Stimulated activated CD4-positive, alpha-beta T cell treated with anti-CD3 and anti-CD28 coated beads, Interleukin-12 subunit alpha, Interleukin-12 subunit beta, amount 100 ng/mL, for 4 hours (primary cell): Measurements from ENCODE around the gene CNTLN.
"Not testable (repeated sequence)": the region's sequence is repeated elsewhere in the genome, so short reads cannot be mapped to it uniquely, and the experiment has no call there.

Experiments
- DNase-seq: peaks from one replicate; pipeline ENCODE4 v3.0.0-alpha.2; 2020

The CNTLN gene

DNA sequence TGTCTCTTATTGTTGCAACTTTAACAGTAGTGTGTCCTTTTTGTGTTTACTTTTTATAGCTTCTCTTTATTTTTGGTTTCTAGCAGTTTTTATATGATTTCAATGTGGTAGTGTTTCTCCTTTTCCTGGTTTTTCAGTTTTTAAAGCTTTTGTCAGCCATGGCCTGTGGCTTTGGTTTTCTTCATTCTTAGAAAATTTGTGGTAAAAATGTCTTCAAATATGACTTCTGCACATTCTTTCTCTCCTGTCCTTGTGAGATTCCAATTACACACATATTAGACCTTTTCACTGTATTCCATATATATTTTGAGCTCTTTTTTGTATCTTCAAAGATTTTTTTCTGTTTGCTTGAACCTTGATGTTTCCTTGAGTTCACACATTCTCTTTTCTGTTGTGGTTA is 180.5 kb downstream of the CNTLN start:
- DNase-seq, result no peak

DNA sequence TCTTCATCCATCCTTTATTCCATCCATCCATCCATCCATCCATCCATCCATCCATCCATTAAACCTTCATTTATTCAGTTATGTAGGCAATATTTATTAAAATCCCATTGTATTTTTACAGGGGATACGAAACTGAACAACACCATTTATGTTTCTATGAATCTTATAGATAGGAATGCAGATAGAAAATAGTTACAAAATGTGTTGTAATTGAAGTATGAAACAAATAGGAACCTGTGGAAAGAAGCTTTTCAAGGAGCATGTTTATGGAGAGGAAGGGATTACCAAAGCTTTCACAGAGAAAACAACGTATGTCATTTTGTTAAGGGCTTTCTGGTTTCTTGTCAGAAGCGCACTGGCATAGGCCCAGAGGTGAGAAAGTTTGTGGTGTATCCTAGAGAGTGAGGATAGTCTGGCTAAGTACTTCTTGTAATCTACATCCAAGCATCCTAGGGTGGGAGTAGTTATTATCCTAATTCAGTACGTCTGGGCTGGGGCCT is 184.0 kb downstream of the CNTLN start:
- DNase-seq, result no peak

DNA sequence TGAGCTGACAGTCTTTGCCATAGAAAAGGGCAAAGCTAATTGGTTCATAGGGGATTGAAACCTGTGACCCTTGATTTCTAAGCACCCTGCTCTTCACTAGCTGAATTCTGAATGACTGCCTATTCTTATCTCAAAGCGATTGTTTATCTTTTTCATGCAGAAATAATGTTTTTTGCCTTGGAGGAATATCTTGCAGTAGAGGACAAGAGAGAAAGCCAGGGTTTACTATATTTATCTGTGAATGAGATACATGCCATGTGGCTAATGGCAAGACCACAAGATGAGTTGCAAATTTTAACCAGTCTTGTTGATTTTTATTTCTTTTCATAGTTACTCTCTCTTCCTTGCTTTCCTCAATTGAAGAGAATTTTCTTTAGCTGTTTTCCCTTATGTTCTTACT is 185.0 kb downstream of the CNTLN start:
- no peak for DNase-seq

- DNase-seq, result no peak
Observed at GRCh38 chr9:17322882-17323864, 188.3 kb downstream of the CNTLN start.

- DNase-seq, result no peak
Observed at GRCh38 chr9:17328331-17328730, 193.5 kb downstream of the CNTLN start.

DNA sequence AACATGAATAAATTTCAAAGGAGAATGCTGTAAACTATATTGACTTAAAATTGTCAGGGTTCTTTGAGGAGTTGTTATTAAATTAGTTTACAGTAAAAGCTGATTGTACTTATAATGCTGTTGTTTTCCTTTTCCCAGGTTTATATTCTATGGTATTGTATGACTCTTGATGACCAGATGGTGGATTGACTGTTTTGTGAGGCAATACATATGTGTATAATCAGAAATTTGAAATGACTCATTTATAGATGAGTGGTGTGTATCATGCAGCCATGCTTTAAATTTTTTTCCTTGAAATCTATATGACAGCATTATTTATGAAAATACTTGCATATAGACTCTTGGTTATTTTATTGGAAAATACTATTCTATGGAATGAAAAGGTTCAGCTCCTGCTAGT is 195.3 kb downstream of the CNTLN start:
- DNase-seq, result no peak

GRCh38 chr9:17332115-17332514 is 197.3 kb downstream of the CNTLN start:
- no peak for DNase-seq

GRCh38 chr9:17339156-17339555 is 204.3 kb downstream of the CNTLN start:
- no peak for DNase-seq

DNA sequence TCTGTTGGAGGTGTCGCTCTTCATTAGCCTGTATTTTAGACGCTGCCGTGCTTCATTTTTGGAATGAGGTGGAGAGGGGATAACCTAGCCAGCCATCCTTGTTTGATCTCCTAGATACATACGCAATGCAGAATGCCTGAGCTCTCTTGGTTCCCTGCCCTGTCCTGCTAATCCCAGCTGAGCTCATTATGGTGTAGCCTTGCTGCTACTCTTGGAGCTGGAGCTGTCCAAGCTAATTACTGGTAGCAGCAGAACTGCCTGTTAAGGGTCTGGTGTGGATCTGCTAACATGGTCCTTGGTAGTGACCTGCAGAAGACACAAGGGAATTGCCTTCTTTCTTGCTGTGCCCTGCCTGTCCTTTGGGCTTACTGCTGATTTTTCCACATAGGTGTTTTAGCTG is 207.9 kb downstream of the CNTLN start:
- DNase-seq, result no peak

GRCh38 chr9:17349831-17350230 is 215.0 kb downstream of the CNTLN start:
- DNase-seq, result no peak

GRCh38 chr9:17354006-17354405 is 219.2 kb downstream of the CNTLN start:
- not testable (repeated sequence) for DNase-seq

DNA sequence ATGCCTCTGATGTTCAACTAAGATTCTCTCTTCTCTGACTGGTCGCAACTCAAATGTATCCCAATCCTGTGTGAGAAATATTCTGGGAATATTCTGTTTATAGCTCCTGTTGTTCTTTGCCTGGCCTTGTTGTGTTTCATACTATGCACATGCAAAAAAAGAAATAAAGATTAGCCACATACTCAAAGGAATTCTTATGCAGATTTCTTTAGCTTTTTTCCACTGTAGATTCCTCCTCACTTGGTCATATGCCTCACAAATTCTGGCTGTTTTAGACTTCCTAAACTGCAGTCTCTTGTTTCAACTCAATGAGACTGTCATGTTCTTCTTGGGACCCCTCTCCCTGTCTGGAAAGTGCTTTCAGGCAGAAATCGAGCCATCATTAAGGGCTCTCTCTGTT is 226.5 kb downstream of the CNTLN start:
- no peak for DNase-seq

DNA sequence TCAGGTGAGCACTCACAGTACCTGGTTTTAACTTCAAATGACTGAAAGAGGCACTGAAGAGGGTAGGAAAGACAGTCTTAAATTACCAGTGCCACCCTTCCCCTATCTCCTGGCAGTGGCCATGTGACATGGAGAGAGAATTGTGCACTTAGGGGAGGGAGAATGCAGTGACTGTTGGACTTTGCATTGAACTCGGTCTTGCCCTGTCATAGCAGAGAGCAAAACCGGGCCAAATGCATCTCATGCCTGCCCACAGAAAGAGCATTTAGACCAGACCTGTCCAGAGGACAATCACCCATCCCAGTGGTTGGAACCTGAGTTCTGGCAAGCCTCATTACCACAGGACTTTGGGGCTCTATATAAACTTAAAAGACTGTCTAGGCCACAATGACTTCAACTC is 232.2 kb downstream of the CNTLN start:
- DNase-seq, result no peak

DNA sequence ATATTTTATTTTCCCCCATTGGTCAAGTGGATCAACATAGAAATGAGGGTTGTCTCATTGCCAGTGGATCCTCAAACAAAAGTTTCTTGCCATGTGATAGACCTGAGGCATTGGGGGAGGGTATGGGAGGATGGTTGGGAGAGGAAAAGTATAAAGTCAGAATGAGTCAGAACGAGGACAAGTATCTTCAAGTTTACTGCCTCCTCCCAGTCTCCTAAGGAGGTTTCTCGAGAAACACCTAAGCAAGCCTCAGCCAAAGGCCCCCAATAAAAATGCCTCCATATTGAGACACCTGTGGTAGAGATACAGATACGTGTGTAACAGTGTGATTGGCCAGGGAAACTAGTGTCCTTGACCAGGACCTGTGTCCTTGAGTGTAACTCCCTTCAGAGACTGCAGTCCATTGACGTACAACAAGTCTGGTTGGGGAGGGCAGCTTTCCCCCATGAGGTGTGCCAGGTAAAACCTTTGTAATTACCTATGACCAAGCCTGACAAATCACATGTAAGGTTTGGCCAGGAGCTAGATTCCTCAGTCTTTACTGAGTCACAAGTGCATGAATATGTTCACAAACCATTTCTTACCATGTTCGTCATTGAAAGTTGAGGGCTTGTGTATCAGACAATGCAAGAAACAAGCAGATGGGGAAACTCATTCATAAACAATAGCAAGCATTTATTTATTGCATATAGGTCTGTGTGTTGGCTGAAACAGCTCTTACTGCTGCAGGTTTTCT is 245.5 kb downstream of the CNTLN start:
- no peak for DNase-seq

GRCh38 chr9:17387565-17387964 is 252.7 kb downstream of the CNTLN start:
- no peak for DNase-seq

GRCh38 chr9:17389026-17389425 is 254.2 kb downstream of the CNTLN start:
- no peak for DNase-seq

DNA sequence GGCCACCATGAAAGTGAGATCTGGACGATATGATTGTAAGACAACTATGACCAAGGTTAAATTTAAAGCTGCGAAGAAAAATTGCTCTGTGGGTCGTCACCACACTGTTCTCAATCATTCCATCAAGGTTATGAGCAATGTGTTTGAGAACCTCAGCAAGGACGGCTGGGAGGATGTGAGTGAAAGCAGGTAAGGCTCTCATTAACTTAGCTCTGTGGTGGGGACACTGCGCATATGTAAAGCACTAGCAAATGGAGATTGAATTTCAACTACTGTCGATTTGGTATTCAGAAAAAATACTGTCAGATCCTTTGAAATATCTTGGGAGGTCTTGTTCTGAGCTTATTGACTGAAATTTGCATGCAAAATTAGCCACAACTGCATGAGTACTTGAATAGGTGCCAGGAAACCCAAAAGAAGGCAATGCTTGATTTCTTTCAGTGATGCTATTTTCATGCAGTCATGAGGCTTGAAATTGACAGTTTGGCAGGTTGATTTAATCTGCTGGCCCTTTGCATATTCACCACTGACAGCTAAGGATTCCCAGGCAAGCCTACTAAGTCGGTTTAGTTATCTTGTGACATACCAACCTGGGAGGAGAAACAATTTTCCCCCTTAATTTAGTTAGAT is 260.2 kb downstream of the CNTLN start:
- DNase-seq, result no peak

- not testable (repeated sequence) for DNase-seq
Observed at GRCh38 chr9:17397166-17397728, 262.4 kb downstream of the CNTLN start.

GRCh38 chr9:17398350-17398749 is 263.5 kb downstream of the CNTLN start:
- DNase-seq, result no peak

DNA sequence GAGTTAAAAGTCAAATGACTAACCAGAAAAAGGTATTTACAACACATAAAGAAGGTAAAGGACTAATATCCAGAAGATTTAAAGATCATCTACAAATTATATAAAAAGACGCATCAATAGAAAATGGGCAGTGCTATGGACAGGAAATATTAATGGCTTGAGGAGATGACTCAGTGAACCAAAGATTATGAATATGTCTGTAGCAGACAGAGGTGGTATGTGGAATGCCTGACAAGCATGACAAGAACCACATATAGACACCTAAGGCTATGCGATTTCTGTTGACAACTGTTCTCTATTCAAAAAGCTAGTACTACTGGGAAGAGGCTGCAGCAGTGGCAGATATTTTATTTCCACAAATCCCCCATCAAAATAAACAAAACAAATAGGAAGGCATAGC is 267.0 kb downstream of the CNTLN start:
- no peak for DNase-seq

DNA sequence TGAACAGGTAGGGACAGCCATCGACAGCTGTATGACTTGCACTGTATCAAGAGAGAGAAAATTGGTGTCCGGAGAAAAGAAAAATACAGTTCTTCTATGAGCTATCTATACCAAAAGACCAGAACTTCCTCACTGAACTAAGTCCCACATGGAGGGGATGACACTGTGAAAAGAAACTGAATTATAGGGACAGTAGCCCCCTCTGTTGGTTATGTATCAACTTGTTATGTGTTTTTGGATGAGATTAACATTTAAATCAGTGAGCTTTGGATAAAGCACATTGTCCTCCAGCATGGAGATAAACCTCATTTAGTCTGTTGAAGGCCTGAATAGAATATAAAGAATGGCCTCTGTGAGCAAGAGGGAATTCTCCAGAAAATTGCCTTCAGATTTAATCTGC is 267.5 kb downstream of the CNTLN start:
- no peak for DNase-seq

DNA sequence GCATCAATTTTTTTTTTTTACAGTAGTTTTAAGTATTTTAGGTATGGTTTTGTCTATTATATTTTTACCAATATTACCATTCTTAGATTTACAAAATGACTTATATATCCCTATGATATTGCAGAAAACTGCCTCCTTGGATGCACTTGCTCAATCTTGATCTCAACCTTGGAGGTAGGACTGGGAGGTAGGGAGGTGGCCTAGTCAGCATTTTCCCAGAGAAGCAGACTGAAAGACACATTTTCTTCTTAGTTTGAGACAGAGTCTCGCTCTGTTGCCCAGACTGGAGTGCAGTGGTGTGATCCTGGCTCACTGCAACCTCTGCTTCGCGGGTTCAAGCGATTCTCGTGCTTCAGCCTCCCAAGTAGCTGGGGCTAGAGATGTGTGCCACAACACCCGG is 268.7 kb downstream of the CNTLN start:
- no peak for DNase-seq

DNA sequence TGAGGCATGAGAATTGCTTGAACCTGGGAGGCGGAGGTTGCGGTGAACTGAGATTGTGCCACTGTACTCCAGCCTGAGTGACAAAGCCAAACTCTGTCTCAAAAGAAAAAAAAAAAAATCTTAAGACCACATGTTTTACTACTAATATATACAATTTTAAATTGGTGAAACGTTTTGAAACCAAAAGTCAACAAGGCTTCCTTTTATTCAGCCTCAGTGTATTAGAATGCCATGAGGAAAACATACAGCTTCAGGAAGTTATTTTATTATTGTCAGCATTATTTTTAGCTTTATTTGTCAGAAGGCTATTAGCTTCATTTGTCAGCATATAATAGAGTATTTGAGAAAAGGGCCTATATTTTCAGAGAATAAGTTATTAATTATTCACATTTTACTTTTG is 280.1 kb downstream of the CNTLN start:
- no peak for DNase-seq
